Measurements from ENCODE around the gene FCRL5. TPM values are rescaled to one million over a fixed set of nuclear protein-coding genes. Genes with fewer than 3 reads are reported as not detected.

Gene FCRL5
- total RNA-seq, 1 experiment from 2014 or later = not detected

- Histone ChIP-seq H3K27ac (ENCODE audit: low read depth, low read length, poor library complexity, severe bottlenecking) (no peak overlapping the region), H3K4me1 (ENCODE audit: insufficient read depth, low read length, poor library complexity, severe bottlenecking) (no peaks in the 10 kb centered on the region), H3K27me3 (replicated peaks; ENCODE audit: insufficient read depth, low read depth, low read length, poor library complexity) (peaks cover 10% of the 10 kb centered on the region), H3K36me3 (ENCODE audit: insufficient read depth, low read length, poor library complexity, severe bottlenecking) (no peaks in the 10 kb centered on the region), H3K9me3 (ENCODE audit: low read depth, low read length, poor library complexity, severe bottlenecking) (no peaks in the 10 kb centered on the region), H3K4me3 (ENCODE audit: low read depth, low read length, poor library complexity, severe bottlenecking) (no peak overlapping the region)
- ChIA-PET CTCF (no interaction called here), POLR2A (ENCODE audit: low non-redundant PET) (no interaction called here)
- no peak for DNase-seq (ENCODE audit: low spot score)
- BruUV-seq (replicated peaks) = no TSS peak
- intact Hi-C loops (cut with micrococcal nuclease; ENCODE audit: unreplicated experiment) = no loop called here
- TF ChIP-seq CTCF (conservative IDR thresholded peaks at IDR 0.05; ENCODE audit: low read depth, low read length) (no peak), EZH2 (IDR thresholded peaks at IDR 0.05; ENCODE audit: borderline replicate concordance, low read depth, low read length, poor library complexity, severe bottlenecking) (no peak)
Observed at GRCh38 chr1:157521056-157521455, 31.3 kb downstream of the FCRL5 start.

- ChIA-PET POLR2A (ENCODE audit: low non-redundant PET) (no interaction called here), CTCF (no interaction called here)
- intact Hi-C loops (cut with micrococcal nuclease; ENCODE audit: unreplicated experiment) = no loop called here
- no peak for DNase-seq (ENCODE audit: low spot score)
- TF ChIP-seq EZH2 (IDR thresholded peaks at IDR 0.05; ENCODE audit: borderline replicate concordance, low read depth, low read length, poor library complexity, severe bottlenecking) = no peak
- no peak for TF ChIP-seq CTCF (conservative IDR thresholded peaks at IDR 0.05; ENCODE audit: low read depth, low read length)
- no peaks in the 10 kb centered on the region for H3K4me1 ChIP-seq (ENCODE audit: insufficient read depth, low read length, poor library complexity, severe bottlenecking)
- BruUV-seq (replicated peaks) = no TSS peak
- peaks cover 10% of the 10 kb centered on the region for H3K27me3 ChIP-seq (replicated peaks; ENCODE audit: insufficient read depth, low read depth, low read length, poor library complexity)
- H3K36me3 ChIP-seq (ENCODE audit: insufficient read depth, low read length, poor library complexity, severe bottlenecking) = no peaks in the 10 kb centered on the region
- H3K4me3 ChIP-seq (ENCODE audit: low read depth, low read length, poor library complexity, severe bottlenecking) = no peak overlapping the region
- no peak overlapping the region for H3K27ac ChIP-seq (ENCODE audit: low read depth, low read length, poor library complexity, severe bottlenecking)
- H3K9me3 ChIP-seq (ENCODE audit: low read depth, low read length, poor library complexity, severe bottlenecking) = no peaks in the 10 kb centered on the region
Observed at GRCh38 chr1:157520386-157520935, 31.9 kb downstream of the FCRL5 start.

GRCh38 chr1:157519451-157519850 lies 32.9 kb downstream of the FCRL5 start:
- TF ChIP-seq EZH2 (IDR thresholded peaks at IDR 0.05; ENCODE audit: borderline replicate concordance, low read depth, low read length, poor library complexity, severe bottlenecking) (no peak), CTCF (conservative IDR thresholded peaks at IDR 0.05; ENCODE audit: low read depth, low read length) (no peak)
- H3K9me3 ChIP-seq (ENCODE audit: low read depth, low read length, poor library complexity, severe bottlenecking) = no peaks in the 10 kb centered on the region
- no peaks in the 10 kb centered on the region for H3K36me3 ChIP-seq (ENCODE audit: insufficient read depth, low read length, poor library complexity, severe bottlenecking)
- H3K27me3 ChIP-seq (replicated peaks; ENCODE audit: insufficient read depth, low read depth, low read length, poor library complexity) = peaks cover 10% of the 10 kb centered on the region
- intact Hi-C loops (cut with micrococcal nuclease; ENCODE audit: unreplicated experiment) = no loop called here
- H3K27ac ChIP-seq (ENCODE audit: low read depth, low read length, poor library complexity, severe bottlenecking) = no peak overlapping the region
- no peak for DNase-seq (ENCODE audit: low spot score)
- ChIA-PET CTCF (no interaction called here), POLR2A (ENCODE audit: low non-redundant PET) (no interaction called here)
- no TSS peak for BruUV-seq (replicated peaks)
- no peak overlapping the region for H3K4me3 ChIP-seq (ENCODE audit: low read depth, low read length, poor library complexity, severe bottlenecking)
- no peaks in the 10 kb centered on the region for H3K4me1 ChIP-seq (ENCODE audit: insufficient read depth, low read length, poor library complexity, severe bottlenecking)
